GF-D8 (cell line): ENCODE measurements around the gene TSPAN16.
A peak's percentile ranks its signal among the peaks of the same experiment; 100 is the strongest.
"Not testable (repeated sequence)": the region's sequence is repeated elsewhere in the genome, so short reads cannot be mapped to it uniquely, and the experiment has no call there.

Experiments
- DNase-seq: peaks from one replicate; lab custom pipeline; 2025; lab: John Stamatoyannopoulos, UW

The TSPAN16 gene

GRCh38 chr19:11346104-11346940 is 50.4 kb downstream of the TSPAN16 start, which contains the start of the genes CCDC159 and TMEM205:
TSS of gene CCDC159 (plus strand) at chr19:11346519. CDS start at chr19:11346607, 88 bp downstream.
TSS of gene TMEM205 (minus strand) at chr19:11346268. CDS start at chr19:11345619, 649 bp downstream.
- DNase-seq = peak; percentile 94

GRCh38 chr19:11347546-11348039 is 51.6 kb downstream of the TSPAN16 start:
- no peak for DNase-seq

GRCh38 chr19:11349171-11349570 is 53.2 kb downstream of the TSPAN16 start:
- no peak for DNase-seq

- not testable (repeated sequence) for DNase-seq
These were observed 58.1 kb downstream of the TSPAN16 start for GRCh38 chr19:11354102-11354501.

- DNase-seq = no peak
These were observed 59.5 kb downstream of the TSPAN16 start, which contains the start of gene PLPPR2 for GRCh38 chr19:11355160-11356073. TSS of gene PLPPR2 (plus strand) at chr19:11355432. CDS start at chr19:11357674, 2,242 bp downstream.

GRCh38 chr19:11356074-11356397 is 60.1 kb downstream of the TSPAN16 start:
- no peak for DNase-seq

GRCh38 chr19:11356676-11357550 is 61.0 kb downstream of the TSPAN16 start:
- no peak for DNase-seq

GRCh38 chr19:11359421-11359820 is 63.5 kb downstream of the TSPAN16 start:
- DNase-seq = no peak

GRCh38 chr19:11361037-11361770 is 65.2 kb downstream of the TSPAN16 start:
- DNase-seq = no peak

- DNase-seq = no peak
These were observed 66.1 kb downstream of the TSPAN16 start for GRCh38 chr19:11361771-11362731.

GRCh38 chr19:11363881-11364280 is 67.9 kb downstream of the TSPAN16 start:
- DNase-seq = no peak

GRCh38 chr19:11364296-11364904 is 68.4 kb downstream of the TSPAN16 start:
- no peak for DNase-seq

- no peak for DNase-seq
These were observed 69.0 kb downstream of the TSPAN16 start for GRCh38 chr19:11364935-11365334.
